Nephron progenitor cell (in vitro differentiated cells): ENCODE data around the gene BAZ1B.

Experiments
- DNase-seq: peaks from one replicate; pipeline ENCODE4 v3.0.0; 2021
- H3K27ac Mint-ChIP-seq: 2 replicates; pipeline ENCODE4 v1.8.0; 2021; ENCODE audit warnings: mild to moderate bottlenecking, moderate library complexity, mixed read lengths
- H3K27me3 Mint-ChIP-seq: 2 replicates; pipeline ENCODE4 v1.8.0; 2021; ENCODE audit warnings: mild to moderate bottlenecking, low read depth, mixed read lengths; ENCODE audit not compliant: poor library complexity
- H3K36me3 Mint-ChIP-seq: 2 replicates; pipeline ENCODE4 v1.8.0; 2021; ENCODE audit warnings: low read depth, mixed read lengths
- H3K4me1 Mint-ChIP-seq: 2 replicates; pipeline ENCODE4 v1.8.0; 2021; ENCODE audit warnings: mixed read lengths
- H3K4me3 Mint-ChIP-seq: 2 replicates; pipeline ENCODE4 v1.8.0; 2021; ENCODE audit warnings: mild to moderate bottlenecking, moderate library complexity, mixed read lengths
- H3K9me3 Mint-ChIP-seq: 2 replicates; pipeline ENCODE4 v1.8.0; 2021; ENCODE audit warnings: mild to moderate bottlenecking, moderate library complexity, mixed read lengths
- TF ChIP-seq, protein P1 (sequence below): fragments of 200-600 bp; sonication (generic); IDR thresholded peaks from 2 replicates; pipeline ENCODE4 v1.5.0; 2021; ENCODE audit warnings: antibody characterized with exemption

Gene BAZ1B

DNA sequence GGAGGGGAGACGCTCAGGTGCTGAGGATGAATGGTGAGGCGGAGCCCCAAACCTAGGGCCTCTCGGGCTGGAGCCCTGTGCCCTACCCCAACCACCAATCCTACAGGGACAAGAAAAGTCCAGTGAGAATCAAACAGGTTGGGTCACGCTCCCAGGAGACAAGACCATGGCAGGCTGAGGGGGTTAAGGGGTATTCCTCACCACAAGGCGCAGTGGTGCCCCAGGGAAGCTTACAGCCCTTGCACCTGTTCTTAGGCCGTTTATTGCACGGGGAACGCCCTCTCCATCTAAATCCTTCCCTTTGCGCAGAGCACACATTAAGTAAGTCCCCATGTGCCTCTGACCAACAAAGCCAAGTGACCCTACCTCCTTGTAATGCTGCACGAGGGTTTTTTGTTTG is 85.0 kb downstream of the BAZ1B start:
- no peak overlapping the region for H3K27ac Mint-ChIP-seq
- peaks cover 34% of the 10 kb centered on the region for H3K4me1 Mint-ChIP-seq
- no peak overlapping the region for H3K4me3 Mint-ChIP-seq
- no peaks in the 10 kb centered on the region for H3K9me3 Mint-ChIP-seq
- DNase-seq: no peak
- peaks cover 4% of the 10 kb centered on the region for H3K27me3 Mint-ChIP-seq
- TF ChIP-seq, protein P1, sequence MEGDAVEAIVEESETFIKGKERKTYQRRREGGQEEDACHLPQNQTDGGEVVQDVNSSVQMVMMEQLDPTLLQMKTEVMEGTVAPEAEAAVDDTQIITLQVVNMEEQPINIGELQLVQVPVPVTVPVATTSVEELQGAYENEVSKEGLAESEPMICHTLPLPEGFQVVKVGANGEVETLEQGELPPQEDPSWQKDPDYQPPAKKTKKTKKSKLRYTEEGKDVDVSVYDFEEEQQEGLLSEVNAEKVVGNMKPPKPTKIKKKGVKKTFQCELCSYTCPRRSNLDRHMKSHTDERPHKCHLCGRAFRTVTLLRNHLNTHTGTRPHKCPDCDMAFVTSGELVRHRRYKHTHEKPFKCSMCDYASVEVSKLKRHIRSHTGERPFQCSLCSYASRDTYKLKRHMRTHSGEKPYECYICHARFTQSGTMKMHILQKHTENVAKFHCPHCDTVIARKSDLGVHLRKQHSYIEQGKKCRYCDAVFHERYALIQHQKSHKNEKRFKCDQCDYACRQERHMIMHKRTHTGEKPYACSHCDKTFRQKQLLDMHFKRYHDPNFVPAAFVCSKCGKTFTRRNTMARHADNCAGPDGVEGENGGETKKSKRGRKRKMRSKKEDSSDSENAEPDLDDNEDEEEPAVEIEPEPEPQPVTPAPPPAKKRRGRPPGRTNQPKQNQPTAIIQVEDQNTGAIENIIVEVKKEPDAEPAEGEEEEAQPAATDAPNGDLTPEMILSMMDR: no peak
- peaks cover 31% of the 10 kb centered on the region for H3K36me3 Mint-ChIP-seq

DNA sequence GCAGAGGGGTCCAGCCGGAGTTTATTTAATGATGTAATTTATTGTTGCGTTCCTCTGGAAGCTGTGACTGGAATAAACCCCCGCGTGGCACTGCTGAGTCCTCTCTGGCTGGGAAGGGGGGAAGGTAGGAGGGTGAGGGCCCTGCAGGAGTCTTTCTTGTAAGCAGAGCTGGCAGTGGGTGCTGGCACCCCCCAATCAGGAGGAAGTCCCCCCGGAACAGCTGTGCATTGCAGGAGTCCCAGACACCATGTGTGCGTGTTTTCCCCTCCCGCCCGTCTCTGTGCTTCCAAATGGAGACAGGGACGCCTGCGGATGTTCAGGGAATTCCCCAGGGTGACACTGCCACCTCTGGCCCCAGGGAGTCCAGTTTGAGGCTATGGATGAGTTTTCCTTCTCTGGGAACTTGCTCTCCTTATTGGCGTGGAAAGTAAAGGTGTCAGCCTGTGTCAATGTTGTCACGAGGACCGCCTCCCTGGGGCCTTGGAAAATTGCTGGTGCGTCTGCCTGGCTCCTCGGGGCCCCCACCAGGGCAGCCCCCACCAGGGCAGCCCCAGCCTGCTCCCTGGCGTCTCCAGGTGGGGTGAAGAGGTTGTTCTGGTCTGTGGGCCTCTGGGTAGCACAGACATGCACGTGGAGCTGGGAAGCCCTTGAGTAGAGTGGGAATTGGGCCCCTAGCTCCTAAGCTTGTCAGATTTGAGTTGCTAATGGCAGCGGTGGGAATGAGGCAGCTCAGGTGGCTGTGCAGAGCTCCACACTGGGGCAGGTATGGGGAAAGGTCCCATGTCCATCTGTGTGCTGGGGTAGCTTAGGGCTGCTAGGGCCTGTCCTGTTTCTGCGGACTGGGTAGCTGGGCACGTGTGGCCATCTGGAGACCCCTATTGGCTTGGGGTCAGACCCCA is 85.8 kb downstream of the BAZ1B start:
- H3K9me3 Mint-ChIP-seq: no peaks in the 10 kb centered on the region

DNA sequence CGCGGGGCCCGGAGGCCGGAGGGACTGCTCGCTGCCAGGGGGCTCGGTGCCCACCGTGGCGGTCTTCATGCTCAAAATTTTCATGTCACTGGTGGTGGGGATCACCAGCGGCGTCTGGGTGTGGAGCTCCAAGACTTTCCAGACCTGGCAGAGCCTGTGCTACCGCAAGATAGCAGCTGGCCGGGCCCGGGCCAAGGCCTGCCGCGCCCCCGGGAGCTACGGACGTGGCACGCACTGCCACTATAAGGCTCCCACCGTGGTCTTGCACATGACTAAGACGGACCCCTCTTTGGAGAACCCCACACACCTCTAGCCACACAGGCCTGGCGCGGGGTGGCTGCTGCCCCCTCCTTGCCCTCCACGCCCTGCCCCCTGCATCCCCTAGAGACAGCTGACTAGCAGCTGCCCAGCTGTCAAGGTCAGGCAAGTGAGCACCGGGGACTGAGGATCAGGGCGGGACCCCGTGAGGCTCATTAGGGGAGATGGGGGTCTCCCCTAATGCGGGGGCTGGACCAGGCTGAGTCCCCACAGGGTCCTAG is 86.6 kb downstream of the BAZ1B start:
- peak overlapping the region; percentile 71 for H3K4me3 Mint-ChIP-seq
- no peaks in the 10 kb centered on the region for H3K9me3 Mint-ChIP-seq
- H3K4me1 Mint-ChIP-seq: peaks cover 39% of the 10 kb centered on the region
- H3K27me3 Mint-ChIP-seq: peaks cover 3% of the 10 kb centered on the region
- peaks cover 18% of the 10 kb centered on the region for H3K36me3 Mint-ChIP-seq
- TF ChIP-seq, protein P1: no peak
- DNase-seq: no peak
- H3K27ac Mint-ChIP-seq: no peak overlapping the region

More for the DNA sequence above, 85.8 kb downstream of the BAZ1B start:
- TF ChIP-seq, protein P1: no peak
- Mint-ChIP-seq H3K4me1 (peaks cover 37% of the 10 kb centered on the region), H3K36me3 (peaks cover 25% of the 10 kb centered on the region), H3K27ac (no peak overlapping the region), H3K4me3 (peak overlapping the region; percentile 24), H3K27me3 (peaks cover 3% of the 10 kb centered on the region)
- DNase-seq: peak; percentile 33

DNA sequence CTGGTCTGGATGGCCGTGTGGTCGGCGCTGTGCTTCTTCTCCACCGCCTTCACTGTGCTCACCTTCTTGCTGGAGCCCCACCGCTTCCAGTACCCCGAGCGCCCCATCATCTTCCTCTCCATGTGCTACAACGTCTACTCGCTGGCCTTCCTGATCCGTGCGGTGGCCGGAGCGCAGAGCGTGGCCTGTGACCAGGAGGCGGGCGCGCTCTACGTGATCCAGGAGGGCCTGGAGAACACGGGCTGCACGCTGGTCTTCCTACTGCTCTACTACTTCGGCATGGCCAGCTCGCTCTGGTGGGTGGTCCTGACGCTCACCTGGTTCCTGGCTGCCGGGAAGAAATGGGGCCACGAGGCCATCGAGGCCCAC is 87.4 kb downstream of the BAZ1B start:
- Mint-ChIP-seq H3K36me3 (peaks cover 10% of the 10 kb centered on the region), H3K4me3 (peak overlapping the region; percentile 71), H3K4me1 (peaks cover 44% of the 10 kb centered on the region), H3K27ac (no peak overlapping the region), H3K9me3 (no peaks in the 10 kb centered on the region), H3K27me3 (peaks cover 3% of the 10 kb centered on the region)
- TF ChIP-seq, protein P1: no peak
- DNase-seq: no peak

DNA sequence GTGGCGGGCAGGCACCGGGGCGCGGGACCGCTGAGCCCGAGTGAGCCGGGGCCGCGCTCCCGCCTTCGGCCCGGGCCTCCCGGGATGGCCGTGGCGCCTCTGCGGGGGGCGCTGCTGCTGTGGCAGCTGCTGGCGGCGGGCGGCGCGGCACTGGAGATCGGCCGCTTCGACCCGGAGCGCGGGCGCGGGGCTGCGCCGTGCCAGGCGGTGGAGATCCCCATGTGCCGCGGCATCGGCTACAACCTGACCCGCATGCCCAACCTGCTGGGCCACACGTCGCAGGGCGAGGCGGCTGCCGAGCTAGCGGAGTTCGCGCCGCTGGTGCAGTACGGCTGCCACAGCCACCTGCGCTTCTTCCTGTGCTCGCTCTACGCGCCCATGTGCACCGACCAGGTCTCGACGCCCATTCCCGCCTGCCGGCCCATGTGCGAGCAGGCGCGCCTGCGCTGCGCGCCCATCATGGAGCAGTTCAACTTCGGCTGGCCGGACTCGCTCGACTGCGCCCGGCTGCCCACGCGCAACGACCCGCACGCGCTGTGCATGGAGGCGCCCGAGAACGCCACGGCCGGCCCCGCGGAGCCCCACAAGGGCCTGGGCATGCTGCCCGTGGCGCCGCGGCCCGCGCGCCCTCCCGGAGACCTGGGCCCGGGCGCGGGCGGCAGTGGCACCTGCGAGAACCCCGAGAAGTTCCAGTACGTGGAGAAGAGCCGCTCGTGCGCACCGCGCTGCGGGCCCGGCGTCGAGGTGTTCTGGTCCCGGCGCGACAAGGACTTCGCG is 88.0 kb downstream of the BAZ1B start:
- no peak overlapping the region for H3K4me3 Mint-ChIP-seq
- peaks cover 44% of the 10 kb centered on the region for H3K4me1 Mint-ChIP-seq
- no peaks in the 10 kb centered on the region for H3K9me3 Mint-ChIP-seq
- TF ChIP-seq, protein P1: no peak
- H3K27me3 Mint-ChIP-seq: peaks cover 3% of the 10 kb centered on the region
- no peak overlapping the region for H3K27ac Mint-ChIP-seq
- no peak for DNase-seq
- H3K36me3 Mint-ChIP-seq: peaks cover 4% of the 10 kb centered on the region
